Prostate gland (tissue), 2 donors: ENCODE results near the gene MLLT1. TPM values are rescaled to one million over a fixed set of nuclear protein-coding genes. Genes with fewer than 3 reads are reported as not detected.
"Not testable (repeated sequence)": the region's sequence is repeated elsewhere in the genome, so short reads cannot be mapped to it uniquely, and the experiment has no call there.

Source experiments
- DNase-seq: peaks from one replicate; pipeline ENCODE4 v3.0.0-alpha.2; 2019; ENCODE audit warnings: low spot score
- H3K27ac ChIP-seq, 2 donors: fragments of 200-600 bp; sonication (generic); 2 replicates each; pipeline ENCODE4 v1.5.1; 2017 to 2019
- H3K27me3 ChIP-seq: fragments of 200-600 bp; sonication (generic); replicated peaks from 2 replicates; pipeline ENCODE4 v1.5.1; 2019; ENCODE audit not compliant: insufficient read depth
- H3K36me3 ChIP-seq, 2 donors: fragments of 200-600 bp; sonication (generic); 1 replicate in 1 of 2; 2 replicates in 1 of 2; pipeline versions ENCODE4 v1.5.1 to v1.8.1; 2017 to 2019
- H3K4me1 ChIP-seq: fragments of 200-600 bp; sonication (generic); replicated peaks from 2 replicates; pipeline ENCODE4 v1.5.1; 2019
- H3K4me3 ChIP-seq, 2 donors: fragments of 200-600 bp; sonication (generic); 2 replicates each; pipeline ENCODE4 v1.5.1; 2017 to 2019
- H3K9me3 ChIP-seq: fragments of 200-600 bp; sonication (generic); 2 replicates; pipeline ENCODE4 v1.5.1; 2017
- POLR2A ChIP-seq: fragments of 450-650 bp; IDR thresholded peaks from one replicate; pipeline ENCODE4 v1.6.1; 2016; ENCODE audit warnings: antibody characterized with exemption, mild to moderate bottlenecking
- POLR2AphosphoS5 ChIP-seq: sonication (generic); formaldehyde crosslinking; IDR thresholded peaks from one replicate; pipeline ENCODE4 v1.6.1; 2017; ENCODE audit warnings: antibody characterized with exemption
- WGBS: methylation state at CpG from one replicate; pipeline ENCODE4 v1.1.5; 2018; 5-methylcytosine and 5-hydroxymethylcytosine counted together
- intact Hi-C: fragments of 100-400 bp; cut with DNase I; formaldehyde crosslinking; loops from one replicate; pipeline ENCODE4 v1.14.2; 2022
- total RNA-seq, 2 donors: library from RNA; depleted of rRNA; stranded (reverse); fragments of >200 nt; gene quantifications; one replicate each; pipeline ENCODE4 v1.1.0, GENCODE V29; 2016
- TF ChIP-seq, protein P1 (sequence below), 4 experiments: fragments of 200-600 bp in 2 of 4; fragments of 450-650 bp in 2 of 4; sonication (generic) in 2 of 4; IDR thresholded peaks; 1 replicate in 3 of 4; 2 replicates in 1 of 4; pipeline ENCODE4 v1.5.1; 2016 to 2019; ENCODE audit warnings: antibody characterized with exemption in 4 of 4, mild to moderate bottlenecking in 2 of 4, moderate library complexity in 2 of 4

Gene MLLT1
- total RNA-seq, 2 donors from 2014 or later: 39.9 to 41.4 TPM

DNA sequence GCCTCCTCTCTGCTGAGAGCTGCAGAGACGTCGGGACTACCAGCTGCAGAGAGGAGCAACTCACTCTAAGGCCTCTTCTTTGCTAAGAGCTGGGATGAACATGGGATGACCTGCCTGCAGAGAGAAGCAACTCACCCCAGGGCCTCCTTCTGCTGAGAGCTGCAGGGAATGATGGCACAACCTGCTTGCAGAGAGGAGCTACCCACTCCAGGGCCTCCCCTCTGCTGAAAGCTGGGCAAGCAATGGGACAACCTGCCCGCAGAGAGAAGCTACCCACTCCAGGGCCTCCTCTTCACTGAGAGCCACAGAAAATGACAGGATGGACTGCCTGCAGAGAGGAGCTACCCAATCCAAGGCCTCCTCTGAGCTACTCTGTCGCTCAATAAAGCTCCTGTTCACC lies 6.9 kb upstream of the MLLT1 start:
- intact Hi-C loops: no loop called here
- DNase-seq: no peak
- Histone ChIP-seq H3K9me3 (no peaks in the 10 kb centered on the region), H3K27ac (no peak overlapping the region), H3K36me3 (no peaks in the 10 kb centered on the region), H3K27me3 (no peaks in the 10 kb centered on the region), H3K4me3 (no peak overlapping the region), H3K4me1 (no peaks in the 10 kb centered on the region)
- no peak for TF ChIP-seq POLR2A
- TF ChIP-seq, protein P1, sequence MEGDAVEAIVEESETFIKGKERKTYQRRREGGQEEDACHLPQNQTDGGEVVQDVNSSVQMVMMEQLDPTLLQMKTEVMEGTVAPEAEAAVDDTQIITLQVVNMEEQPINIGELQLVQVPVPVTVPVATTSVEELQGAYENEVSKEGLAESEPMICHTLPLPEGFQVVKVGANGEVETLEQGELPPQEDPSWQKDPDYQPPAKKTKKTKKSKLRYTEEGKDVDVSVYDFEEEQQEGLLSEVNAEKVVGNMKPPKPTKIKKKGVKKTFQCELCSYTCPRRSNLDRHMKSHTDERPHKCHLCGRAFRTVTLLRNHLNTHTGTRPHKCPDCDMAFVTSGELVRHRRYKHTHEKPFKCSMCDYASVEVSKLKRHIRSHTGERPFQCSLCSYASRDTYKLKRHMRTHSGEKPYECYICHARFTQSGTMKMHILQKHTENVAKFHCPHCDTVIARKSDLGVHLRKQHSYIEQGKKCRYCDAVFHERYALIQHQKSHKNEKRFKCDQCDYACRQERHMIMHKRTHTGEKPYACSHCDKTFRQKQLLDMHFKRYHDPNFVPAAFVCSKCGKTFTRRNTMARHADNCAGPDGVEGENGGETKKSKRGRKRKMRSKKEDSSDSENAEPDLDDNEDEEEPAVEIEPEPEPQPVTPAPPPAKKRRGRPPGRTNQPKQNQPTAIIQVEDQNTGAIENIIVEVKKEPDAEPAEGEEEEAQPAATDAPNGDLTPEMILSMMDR (IDR thresholded peaks at IDR 0.05): no peak
- no peak for TF ChIP-seq POLR2AphosphoS5
- 87% methylated on average over 4 of the region's 4 CpGs for WGBS

DNA sequence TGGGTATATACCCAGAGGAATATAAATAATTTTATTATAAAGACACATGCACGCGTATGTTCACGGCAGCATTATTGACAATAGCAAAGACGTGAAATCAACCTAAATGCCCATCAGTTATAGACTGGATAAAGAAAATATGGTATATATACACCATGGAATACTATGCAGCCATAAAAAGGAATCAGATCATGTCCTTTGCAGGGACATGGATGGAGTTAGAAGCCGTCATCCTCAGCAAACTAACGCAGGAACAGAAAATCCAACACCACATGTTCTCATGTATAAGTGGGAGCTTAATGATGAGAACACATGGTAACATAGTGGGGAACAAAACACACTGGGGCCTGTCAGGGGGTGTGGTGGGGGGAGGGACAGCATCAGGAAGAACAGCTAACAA lies 2.6 kb upstream of the MLLT1 start:
- H3K4me3 ChIP-seq, H3K27me3 ChIP-seq, DNase-seq, H3K4me1 ChIP-seq, H3K36me3 ChIP-seq, H3K27ac ChIP-seq, H3K9me3 ChIP-seq, intact Hi-C loops: not testable (repeated sequence)
- 88% methylated on average over 6 of the region's 6 CpGs for WGBS

DNA sequence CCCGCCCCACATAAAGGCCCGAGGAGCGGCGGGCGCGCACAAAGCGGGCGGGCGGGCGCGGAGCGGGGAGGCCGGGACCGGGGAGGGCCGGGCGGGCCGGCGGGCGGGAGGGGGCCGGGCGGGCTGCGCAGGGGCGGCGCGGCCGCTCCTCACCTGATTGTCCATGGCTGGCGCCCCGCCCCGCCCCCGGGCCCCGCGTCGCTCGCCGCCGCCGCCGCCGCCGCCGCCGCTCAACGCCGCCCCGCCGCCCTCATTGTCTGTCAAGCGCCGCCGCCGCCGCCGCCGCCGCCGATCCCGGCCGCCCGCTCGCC lies 200 bp downstream of the MLLT1 start:
- Histone ChIP-seq H3K27me3 (no peaks in the 10 kb centered on the region), H3K36me3 (no peaks in the 10 kb centered on the region), H3K9me3 (no peaks in the 10 kb centered on the region), H3K4me3 (peak overlapping the region; percentile 76 to 83), H3K4me1 (peaks cover 12% of the 10 kb centered on the region), H3K27ac (peak overlapping the region; percentile 62 to 81)
- intact Hi-C loops: loop anchor here (5.0 to 10.0 kb wide), 3 partner anchors 62 to 225 kb away; partner anchors contain the start of gene ALKBH7
- WGBS: 0% methylated on average over 1 of the region's 59 CpGs
- TF ChIP-seq, protein P1 (IDR thresholded peaks at IDR 0.05): no peak
- TF ChIP-seq POLR2AphosphoS5 (no peak), POLR2A (no peak)
- no peak for DNase-seq

DNA sequence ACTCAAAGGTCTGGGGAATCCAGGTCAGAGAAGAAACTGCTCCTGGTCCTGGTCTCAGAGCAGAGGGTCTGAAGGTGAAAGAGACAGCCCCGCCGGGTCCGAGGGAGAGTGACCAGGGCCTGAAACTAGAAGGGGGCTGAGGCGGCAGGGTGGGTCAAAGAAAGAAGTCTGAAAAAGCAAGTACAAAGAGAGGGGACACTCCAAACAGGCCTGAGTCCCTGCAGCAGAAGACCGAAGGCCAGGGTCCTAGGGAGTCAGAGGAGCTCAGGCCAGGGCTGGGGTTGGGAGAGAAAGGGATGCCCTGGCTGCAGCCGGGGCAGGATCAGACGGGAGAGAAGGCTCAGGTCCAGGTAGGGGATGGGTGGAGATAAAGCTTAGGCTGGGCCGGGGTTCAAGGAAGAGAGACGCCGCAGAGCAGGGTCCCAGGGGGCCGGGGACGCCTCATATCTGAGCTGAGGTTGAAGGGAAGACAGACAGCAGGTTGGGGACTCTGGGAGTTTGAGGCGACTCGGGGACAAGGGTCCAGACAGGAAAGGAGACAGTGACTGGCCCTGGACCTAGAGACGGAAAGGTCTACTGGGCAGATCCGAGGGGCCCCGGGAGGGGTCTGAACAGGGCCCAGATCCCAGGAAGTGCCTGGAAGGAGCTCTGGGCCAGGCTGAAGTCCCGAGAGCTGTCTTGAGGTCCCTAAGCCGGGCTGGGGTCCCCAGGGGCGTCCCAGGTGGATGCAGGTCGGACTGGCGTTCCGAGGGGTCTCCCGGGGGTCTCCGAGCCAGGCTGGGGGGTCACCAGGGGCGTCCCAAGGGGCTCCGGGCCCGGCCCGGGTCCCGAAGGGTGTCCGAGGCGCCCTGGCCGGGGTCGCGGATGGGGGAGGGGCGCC lies 795 bp downstream of the MLLT1 start:
- Histone ChIP-seq H3K36me3 (no peaks in the 10 kb centered on the region), H3K4me3 (peak overlapping the region; percentile 76 to 83), H3K27me3 (no peaks in the 10 kb centered on the region), H3K4me1 (peaks cover 17% of the 10 kb centered on the region), H3K9me3 (no peaks in the 10 kb centered on the region), H3K27ac (peak overlapping the region; percentile 62 to 81)
- TF ChIP-seq POLR2A (no peak), POLR2AphosphoS5 (no peak)
- TF ChIP-seq, protein P1 (IDR thresholded peaks at IDR 0.05): no peak
- intact Hi-C loops: loop anchor here (5.0 to 10.0 kb wide), 3 partner anchors 62 to 224 kb away; partner anchors contain the start of gene ALKBH7
- 5% methylated on average over 25 of the region's 36 CpGs for WGBS
- no peak for DNase-seq

DNA sequence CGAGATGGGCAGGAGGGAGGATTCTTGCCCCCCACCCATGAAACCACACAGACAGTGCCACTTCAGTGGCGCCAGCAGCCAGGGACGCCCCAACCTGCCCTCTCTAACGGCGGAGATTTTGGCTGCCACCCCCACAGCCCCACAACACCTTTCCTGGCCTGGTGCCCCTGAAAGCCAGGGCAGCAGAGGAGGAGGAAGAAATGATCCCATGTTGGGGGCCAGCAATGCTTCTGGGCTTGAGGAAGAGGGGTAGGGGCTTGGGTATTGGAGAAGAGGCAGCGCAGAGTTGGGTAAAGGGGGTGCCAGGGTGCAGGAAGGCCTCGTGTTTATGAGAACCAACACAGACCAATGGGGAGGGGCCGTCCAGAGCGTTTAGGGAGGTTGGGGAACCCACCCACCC lies 1.7 kb downstream of the MLLT1 start:
- intact Hi-C loops: loop anchor here (5.0 to 10.0 kb wide), 3 partner anchors 61 to 223 kb away; partner anchors contain the start of gene ALKBH7
- no peak for TF ChIP-seq POLR2A
- no peaks in the 10 kb centered on the region for H3K9me3 ChIP-seq
- peak overlapping the region; percentile 76 to 83 for H3K4me3 ChIP-seq
- no peaks in the 10 kb centered on the region for H3K27me3 ChIP-seq
- peak overlapping the region; percentile 62 to 81 for H3K27ac ChIP-seq
- no peaks in the 10 kb centered on the region for H3K36me3 ChIP-seq
- whole genome bisulfite sequencing: 38% methylated on average over 9 of the region's 9 CpGs
- DNase-seq: no peak
- peaks cover 23% of the 10 kb centered on the region for H3K4me1 ChIP-seq

DNA sequence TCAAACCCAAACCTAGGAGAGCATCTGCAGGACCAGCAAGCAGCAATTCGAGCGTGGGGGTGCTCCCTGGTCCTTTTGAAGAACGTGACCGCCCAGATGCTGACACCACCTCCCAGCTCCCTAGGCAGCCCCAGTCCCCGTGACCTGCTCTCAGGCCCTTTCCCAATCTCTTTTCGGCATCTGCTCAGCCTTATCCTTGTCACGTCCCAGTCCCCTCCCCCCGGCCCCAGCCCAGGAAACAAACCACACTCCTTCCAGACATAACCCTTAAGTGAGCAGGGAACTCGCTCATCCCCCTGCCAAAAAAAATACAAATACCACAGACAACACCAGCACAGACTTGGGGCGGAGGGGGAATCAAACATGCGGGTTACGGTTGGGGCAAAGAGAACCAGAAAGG lies 3.3 kb downstream of the MLLT1 start:
- Histone ChIP-seq H3K27ac (peak overlapping the region in 1 of 2 donors; percentile 87), H3K36me3 (no peaks in the 10 kb centered on the region), H3K4me1 (peaks cover 39% of the 10 kb centered on the region), H3K4me3 (no peak overlapping the region), H3K27me3 (no peaks in the 10 kb centered on the region), H3K9me3 (no peaks in the 10 kb centered on the region)
- 49% methylated on average over 12 of the region's 12 CpGs for WGBS
- TF ChIP-seq, protein P1 (IDR thresholded peaks at IDR 0.05): no peak
- TF ChIP-seq POLR2AphosphoS5 (no peak), POLR2A (no peak)
- intact Hi-C loops: loop anchor here (5.0 to 10.0 kb wide), 3 partner anchors 59 to 222 kb away; partner anchors contain the start of gene ALKBH7
- no peak for DNase-seq
